ENCODE results near the gene DENND1A.
"Not testable (repeated sequence)": the region's sequence is repeated elsewhere in the genome, so short reads cannot be mapped to it uniquely, and the experiment has no call there.

The DENND1A gene

GRCh38 chr9:123947326-123947725, 17.4 kb upstream of the DENND1A start:
- Histone ChIP-seq H2BK12ac (ENCODE audit: low read length) (no peak overlapping the region), H3K9ac (ENCODE audit: low read depth, low read length, poor library complexity) (no peak overlapping the region), H2BK5ac (ENCODE audit: low read length) (no peak overlapping the region), H3K27me3 (ENCODE audit: control insufficient read depth in 3 of 3, insufficient read depth in 3 of 3, low read depth in 1 of 3, low read length in 3 of 3) (peaks cover 0 to 26% (median 0%) of the 10 kb centered on the region in 3 experiments), H3K14ac (ENCODE audit: low read length) (no peak overlapping the region), H3K36me3 (replicated peaks in 1 of 2; ENCODE audit: control insufficient read depth in 2 of 2, insufficient read depth in 2 of 2, low read length in 2 of 2) (no peaks in the 10 kb centered on the region), H2AK5ac (ENCODE audit: low read depth, low read length) (no peak overlapping the region), H3K9me3 (replicated peaks in 1 of 2; ENCODE audit: control insufficient read depth in 2 of 2, insufficient read depth in 1 of 2, low read depth in 1 of 2, low read length in 2 of 2) (no peaks in the 10 kb centered on the region), H2BK15ac (ENCODE audit: low read length) (no peak overlapping the region), H3K4me3 (ENCODE audit: low read length in 2 of 2) (no peak overlapping the region), H3K4ac (ENCODE audit: low read length) (no peak overlapping the region), H3K4me2 (ENCODE audit: insufficient read depth, low read length, poor library complexity, severe bottlenecking) (no peak overlapping the region), H4K8ac (ENCODE audit: low read depth, low read length) (no peak overlapping the region), H4K91ac (ENCODE audit: low read depth, low read length, poor library complexity) (no peak overlapping the region), H3K27ac (replicated peaks; ENCODE audit: low read length) (no peak overlapping the region), H3K4me1 (ENCODE audit: control insufficient read depth in 2 of 2, insufficient read depth in 1 of 2, low read depth in 1 of 2, low read length in 2 of 2) (no peaks in the 10 kb centered on the region), H2BK120ac (ENCODE audit: low read depth, low read length) (no peak overlapping the region), H3K23ac (ENCODE audit: low read depth, low read length, poor library complexity) (no peak overlapping the region), H3K18ac (ENCODE audit: low read length) (no peak overlapping the region), H2AFZ (ENCODE audit: low read length) (no peak overlapping the region), H3K79me1 (ENCODE audit: low read depth, low read length) (no peaks in the 10 kb centered on the region)
- no CpG with 5 or more reads among the region's 2 CpGs for WGBS, 2 donors (ENCODE audit: extremely low coverage in 2 of 2, insufficient read length in 2 of 2, insufficient replicate concordance in 1 of 2)
- DNase-seq (ENCODE audit: low spot score): no peak

GRCh38 chr9:123946101-123946821, 16.3 kb upstream of the DENND1A start:
- no peak overlapping the region for H3K14ac ChIP-seq (ENCODE audit: low read length)
- H3K4me1 ChIP-seq (ENCODE audit: control insufficient read depth in 2 of 2, insufficient read depth in 1 of 2, low read depth in 1 of 2, low read length in 2 of 2): no peaks in the 10 kb centered on the region
- no peak overlapping the region for H2BK15ac ChIP-seq (ENCODE audit: low read length)
- H2BK12ac ChIP-seq (ENCODE audit: low read length): no peak overlapping the region
- WGBS, 2 donors (ENCODE audit: extremely low coverage in 2 of 2, insufficient read length in 2 of 2, insufficient replicate concordance in 1 of 2): no CpG with 5 or more reads among the region's 8 CpGs
- no peaks in the 10 kb centered on the region for H3K79me1 ChIP-seq (ENCODE audit: low read depth, low read length)
- H4K8ac ChIP-seq (ENCODE audit: low read depth, low read length): no peak overlapping the region
- H2AK5ac ChIP-seq (ENCODE audit: low read depth, low read length): no peak overlapping the region
- no peak for DNase-seq (ENCODE audit: low spot score)
- no peak overlapping the region for H3K27ac ChIP-seq (replicated peaks; ENCODE audit: low read length)
- no peaks in the 10 kb centered on the region for H3K36me3 ChIP-seq (replicated peaks in 1 of 2; ENCODE audit: control insufficient read depth in 2 of 2, insufficient read depth in 2 of 2, low read length in 2 of 2)
- peaks cover 0 to 24% (median 0%) of the 10 kb centered on the region in 3 experiments for H3K27me3 ChIP-seq (ENCODE audit: control insufficient read depth in 3 of 3, insufficient read depth in 3 of 3, low read depth in 1 of 3, low read length in 3 of 3)
- no peak overlapping the region for H3K4me3 ChIP-seq (ENCODE audit: low read length in 2 of 2)
- no peak overlapping the region for H2BK120ac ChIP-seq (ENCODE audit: low read depth, low read length)
- no peak overlapping the region for H3K9ac ChIP-seq (ENCODE audit: low read depth, low read length, poor library complexity)
- H3K23ac ChIP-seq (ENCODE audit: low read depth, low read length, poor library complexity): no peak overlapping the region
- H3K4ac ChIP-seq (ENCODE audit: low read length): no peak overlapping the region
- H2AFZ ChIP-seq (ENCODE audit: low read length): no peak overlapping the region
- no peak overlapping the region for H2BK5ac ChIP-seq (ENCODE audit: low read length)
- no peak overlapping the region for H4K91ac ChIP-seq (ENCODE audit: low read depth, low read length, poor library complexity)
- no peaks in the 10 kb centered on the region for H3K9me3 ChIP-seq (replicated peaks in 1 of 2; ENCODE audit: control insufficient read depth in 2 of 2, insufficient read depth in 1 of 2, low read depth in 1 of 2, low read length in 2 of 2)
- H3K4me2 ChIP-seq (ENCODE audit: insufficient read depth, low read length, poor library complexity, severe bottlenecking): no peak overlapping the region
- H3K18ac ChIP-seq (ENCODE audit: low read length): no peak overlapping the region

- H3K4me3 ChIP-seq (ENCODE audit: low read length in 2 of 2): no peak overlapping the region
- H3K36me3 ChIP-seq (replicated peaks in 1 of 2; ENCODE audit: control insufficient read depth in 2 of 2, insufficient read depth in 2 of 2, low read length in 2 of 2): no peaks in the 10 kb centered on the region
- no peak overlapping the region for H2BK5ac ChIP-seq (ENCODE audit: low read length)
- H3K4me1 ChIP-seq (ENCODE audit: control insufficient read depth in 2 of 2, insufficient read depth in 1 of 2, low read depth in 1 of 2, low read length in 2 of 2): peaks cover 0 to 4% of the 10 kb centered on the region in 2 donors
- H3K14ac ChIP-seq (ENCODE audit: low read length): no peak overlapping the region
- H2AK5ac ChIP-seq (ENCODE audit: low read depth, low read length): no peak overlapping the region
- no peak for DNase-seq (ENCODE audit: low spot score)
- no peak overlapping the region for H3K4ac ChIP-seq (ENCODE audit: low read length)
- no peaks in the 10 kb centered on the region for H3K9me3 ChIP-seq (replicated peaks in 1 of 2; ENCODE audit: control insufficient read depth in 2 of 2, insufficient read depth in 1 of 2, low read depth in 1 of 2, low read length in 2 of 2)
- H3K27ac ChIP-seq (replicated peaks; ENCODE audit: low read length): no peak overlapping the region
- no peak overlapping the region for H4K8ac ChIP-seq (ENCODE audit: low read depth, low read length)
- no peak overlapping the region for H3K4me2 ChIP-seq (ENCODE audit: insufficient read depth, low read length, poor library complexity, severe bottlenecking)
- no peak overlapping the region for H3K18ac ChIP-seq (ENCODE audit: low read length)
- no peak overlapping the region for H4K91ac ChIP-seq (ENCODE audit: low read depth, low read length, poor library complexity)
- no peak overlapping the region for H2BK12ac ChIP-seq (ENCODE audit: low read length)
- no CpG with 5 or more reads among the region's 12 CpGs for WGBS, 2 donors (ENCODE audit: extremely low coverage in 2 of 2, insufficient read length in 2 of 2, insufficient replicate concordance in 1 of 2)
- H3K9ac ChIP-seq (ENCODE audit: low read depth, low read length, poor library complexity): no peak overlapping the region
- no peak overlapping the region for H2BK120ac ChIP-seq (ENCODE audit: low read depth, low read length)
- H3K79me1 ChIP-seq (ENCODE audit: low read depth, low read length): no peaks in the 10 kb centered on the region
- peaks cover 0 to 25% (median 0%) of the 10 kb centered on the region in 3 experiments for H3K27me3 ChIP-seq (ENCODE audit: control insufficient read depth in 3 of 3, insufficient read depth in 3 of 3, low read depth in 1 of 3, low read length in 3 of 3)
- H2BK15ac ChIP-seq (ENCODE audit: low read length): no peak overlapping the region
- no peak overlapping the region for H2AFZ ChIP-seq (ENCODE audit: low read length)
- no peak overlapping the region for H3K23ac ChIP-seq (ENCODE audit: low read depth, low read length, poor library complexity)
Measured at GRCh38 chr9:123945532-123945931, 15.6 kb upstream of the DENND1A start.

- H3K18ac ChIP-seq (ENCODE audit: low read length); H3K9me3 ChIP-seq (replicated peaks in 1 of 2; ENCODE audit: control insufficient read depth in 2 of 2, insufficient read depth in 1 of 2, low read depth in 1 of 2, low read length in 2 of 2); H3K9ac ChIP-seq (ENCODE audit: low read depth, low read length, poor library complexity); H3K4me1 ChIP-seq (ENCODE audit: control insufficient read depth in 2 of 2, insufficient read depth in 1 of 2, low read depth in 1 of 2, low read length in 2 of 2); H3K23ac ChIP-seq (ENCODE audit: low read depth, low read length, poor library complexity); H2AK5ac ChIP-seq (ENCODE audit: low read depth, low read length); H2BK5ac ChIP-seq (ENCODE audit: low read length); H3K79me1 ChIP-seq (ENCODE audit: low read depth, low read length); H3K4ac ChIP-seq (ENCODE audit: low read length); H3K36me3 ChIP-seq (replicated peaks in 1 of 2; ENCODE audit: control insufficient read depth in 2 of 2, insufficient read depth in 2 of 2, low read length in 2 of 2); H3K4me2 ChIP-seq (ENCODE audit: insufficient read depth, low read length, poor library complexity, severe bottlenecking); H4K91ac ChIP-seq (ENCODE audit: low read depth, low read length, poor library complexity); H2BK15ac ChIP-seq (ENCODE audit: low read length); H3K27ac ChIP-seq (replicated peaks; ENCODE audit: low read length); H2AFZ ChIP-seq (ENCODE audit: low read length); DNase-seq (ENCODE audit: low spot score); H3K4me3 ChIP-seq (ENCODE audit: low read length in 2 of 2); H4K8ac ChIP-seq (ENCODE audit: low read depth, low read length); H2BK120ac ChIP-seq (ENCODE audit: low read depth, low read length); H2BK12ac ChIP-seq (ENCODE audit: low read length); H3K14ac ChIP-seq (ENCODE audit: low read length): not testable (repeated sequence)
- no CpG with 5 or more reads among the region's 8 CpGs for WGBS, 2 donors (ENCODE audit: extremely low coverage in 2 of 2, insufficient read length in 2 of 2, insufficient replicate concordance in 1 of 2)
- peaks cover 0 to 30% (median 0%) of the 10 kb centered on the region in 3 experiments for H3K27me3 ChIP-seq (ENCODE audit: control insufficient read depth in 3 of 3, insufficient read depth in 3 of 3, low read depth in 1 of 3, low read length in 3 of 3)
Measured at GRCh38 chr9:123944464-123944863, 14.5 kb upstream of the DENND1A start.

Measured in neuronal stem cell (in vitro differentiated cells).